ENCODE data around the gene ATP1A4.

DNA sequence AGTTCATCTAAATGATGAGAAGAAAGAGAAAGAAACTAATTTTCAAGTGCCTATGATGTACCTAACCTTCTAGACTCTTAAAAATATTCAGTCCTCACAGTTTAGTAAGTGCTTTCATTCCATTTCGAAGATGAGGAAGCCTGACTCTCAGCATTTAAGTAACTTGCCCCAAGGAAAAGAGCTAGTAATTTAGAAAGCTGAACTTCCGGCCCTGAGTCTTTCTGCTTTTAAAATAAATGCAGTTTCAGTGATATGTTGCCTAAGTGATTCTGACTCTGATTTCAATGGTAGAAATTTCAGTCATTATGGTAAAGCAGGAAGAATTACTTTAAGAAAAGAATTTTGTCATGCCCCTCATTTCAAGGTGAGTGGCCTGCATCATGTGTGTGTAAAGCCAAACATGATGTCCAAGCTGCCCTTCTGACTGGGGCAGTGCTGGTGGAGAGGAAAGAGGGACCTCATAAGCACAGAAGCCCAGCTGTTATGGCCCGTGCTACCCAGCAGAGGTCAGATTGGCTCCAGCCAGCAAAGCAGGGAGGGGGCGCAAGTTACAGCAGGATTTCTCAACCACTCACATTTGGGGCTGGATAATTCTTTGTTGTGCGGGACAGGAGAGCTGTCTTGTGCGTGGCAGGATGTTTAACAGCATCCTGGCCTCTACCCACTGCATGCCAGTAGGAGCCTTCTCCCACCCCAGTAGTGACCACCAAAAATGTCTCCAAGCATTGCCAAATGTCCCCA, 10.7 kb downstream of the ATP1A4 start:
- TF ChIP-seq, protein P1, sequence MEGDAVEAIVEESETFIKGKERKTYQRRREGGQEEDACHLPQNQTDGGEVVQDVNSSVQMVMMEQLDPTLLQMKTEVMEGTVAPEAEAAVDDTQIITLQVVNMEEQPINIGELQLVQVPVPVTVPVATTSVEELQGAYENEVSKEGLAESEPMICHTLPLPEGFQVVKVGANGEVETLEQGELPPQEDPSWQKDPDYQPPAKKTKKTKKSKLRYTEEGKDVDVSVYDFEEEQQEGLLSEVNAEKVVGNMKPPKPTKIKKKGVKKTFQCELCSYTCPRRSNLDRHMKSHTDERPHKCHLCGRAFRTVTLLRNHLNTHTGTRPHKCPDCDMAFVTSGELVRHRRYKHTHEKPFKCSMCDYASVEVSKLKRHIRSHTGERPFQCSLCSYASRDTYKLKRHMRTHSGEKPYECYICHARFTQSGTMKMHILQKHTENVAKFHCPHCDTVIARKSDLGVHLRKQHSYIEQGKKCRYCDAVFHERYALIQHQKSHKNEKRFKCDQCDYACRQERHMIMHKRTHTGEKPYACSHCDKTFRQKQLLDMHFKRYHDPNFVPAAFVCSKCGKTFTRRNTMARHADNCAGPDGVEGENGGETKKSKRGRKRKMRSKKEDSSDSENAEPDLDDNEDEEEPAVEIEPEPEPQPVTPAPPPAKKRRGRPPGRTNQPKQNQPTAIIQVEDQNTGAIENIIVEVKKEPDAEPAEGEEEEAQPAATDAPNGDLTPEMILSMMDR (IDR thresholded peaks at IDR 0.05), result peak; percentile 43
- no peak for TF ChIP-seq POLR2AphosphoS5 (IDR thresholded peaks at IDR 0.05; ENCODE audit: low read depth, low read length)
- TF ChIP-seq, protein P2, sequence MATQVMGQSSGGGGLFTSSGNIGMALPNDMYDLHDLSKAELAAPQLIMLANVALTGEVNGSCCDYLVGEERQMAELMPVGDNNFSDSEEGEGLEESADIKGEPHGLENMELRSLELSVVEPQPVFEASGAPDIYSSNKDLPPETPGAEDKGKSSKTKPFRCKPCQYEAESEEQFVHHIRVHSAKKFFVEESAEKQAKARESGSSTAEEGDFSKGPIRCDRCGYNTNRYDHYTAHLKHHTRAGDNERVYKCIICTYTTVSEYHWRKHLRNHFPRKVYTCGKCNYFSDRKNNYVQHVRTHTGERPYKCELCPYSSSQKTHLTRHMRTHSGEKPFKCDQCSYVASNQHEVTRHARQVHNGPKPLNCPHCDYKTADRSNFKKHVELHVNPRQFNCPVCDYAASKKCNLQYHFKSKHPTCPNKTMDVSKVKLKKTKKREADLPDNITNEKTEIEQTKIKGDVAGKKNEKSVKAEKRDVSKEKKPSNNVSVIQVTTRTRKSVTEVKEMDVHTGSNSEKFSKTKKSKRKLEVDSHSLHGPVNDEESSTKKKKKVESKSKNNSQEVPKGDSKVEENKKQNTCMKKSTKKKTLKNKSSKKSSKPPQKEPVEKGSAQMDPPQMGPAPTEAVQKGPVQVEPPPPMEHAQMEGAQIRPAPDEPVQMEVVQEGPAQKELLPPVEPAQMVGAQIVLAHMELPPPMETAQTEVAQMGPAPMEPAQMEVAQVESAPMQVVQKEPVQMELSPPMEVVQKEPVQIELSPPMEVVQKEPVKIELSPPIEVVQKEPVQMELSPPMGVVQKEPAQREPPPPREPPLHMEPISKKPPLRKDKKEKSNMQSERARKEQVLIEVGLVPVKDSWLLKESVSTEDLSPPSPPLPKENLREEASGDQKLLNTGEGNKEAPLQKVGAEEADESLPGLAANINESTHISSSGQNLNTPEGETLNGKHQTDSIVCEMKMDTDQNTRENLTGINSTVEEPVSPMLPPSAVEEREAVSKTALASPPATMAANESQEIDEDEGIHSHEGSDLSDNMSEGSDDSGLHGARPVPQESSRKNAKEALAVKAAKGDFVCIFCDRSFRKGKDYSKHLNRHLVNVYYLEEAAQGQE (IDR thresholded peaks at IDR 0.05; ENCODE audit: insufficient read depth in 1 of 2, low read depth in 2 of 2, low read length in 1 of 2), result no peak

Measured in Panc1 (cell line).